RCC 7860 (cell line): Measurements from ENCODE around the gene AP2B1.

Experiments
- DNase-seq: peaks from one replicate; pipeline ENCODE4 v3.0.0-alpha.2; 2015; ENCODE audit warnings: low spot score
- FAIRE-seq: peaks from 2 replicates; lab custom pipeline; 2012; peaks lifted over from hg19 to GRCh38; lab: Jason Lieb, UNC

Gene AP2B1

GRCh38 chr17:35765086-35765710, 178.1 kb downstream of the AP2B1 start:
- DNase-seq (no peak), FAIRE-seq (no peak)

- DNase-seq = no peak
- no peak for FAIRE-seq
These were observed 178.8 kb downstream of the AP2B1 start for GRCh38 chr17:35765756-35766488.

- DNase-seq (no peak), FAIRE-seq (no peak)
These were observed 179.4 kb downstream of the AP2B1 start for GRCh38 chr17:35766489-35766877.

- no peak for DNase-seq
- no peak for FAIRE-seq
These were observed 179.9 kb downstream of the AP2B1 start for GRCh38 chr17:35766903-35767510.

DNA sequence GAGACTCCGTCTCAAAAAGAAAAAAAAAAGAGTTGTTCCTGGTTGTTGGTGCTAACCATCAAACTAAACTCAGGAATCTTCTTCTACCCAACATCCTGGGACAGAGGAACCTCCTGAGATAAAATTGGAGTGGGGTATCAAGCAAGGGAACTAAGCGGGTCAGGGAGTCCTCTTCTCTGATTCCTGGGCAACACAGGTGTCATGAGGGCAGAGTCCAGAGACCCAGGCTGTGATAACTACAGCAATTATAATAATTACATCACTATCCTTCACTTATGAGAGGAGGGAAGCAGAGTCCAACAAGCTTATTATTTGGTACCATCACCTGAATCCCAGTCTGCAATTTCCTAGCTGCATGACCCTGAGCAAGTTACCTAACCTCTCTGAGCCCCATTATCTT, 181.7 kb downstream of the AP2B1 start:
- no peak for FAIRE-seq
- no peak for DNase-seq

DNA sequence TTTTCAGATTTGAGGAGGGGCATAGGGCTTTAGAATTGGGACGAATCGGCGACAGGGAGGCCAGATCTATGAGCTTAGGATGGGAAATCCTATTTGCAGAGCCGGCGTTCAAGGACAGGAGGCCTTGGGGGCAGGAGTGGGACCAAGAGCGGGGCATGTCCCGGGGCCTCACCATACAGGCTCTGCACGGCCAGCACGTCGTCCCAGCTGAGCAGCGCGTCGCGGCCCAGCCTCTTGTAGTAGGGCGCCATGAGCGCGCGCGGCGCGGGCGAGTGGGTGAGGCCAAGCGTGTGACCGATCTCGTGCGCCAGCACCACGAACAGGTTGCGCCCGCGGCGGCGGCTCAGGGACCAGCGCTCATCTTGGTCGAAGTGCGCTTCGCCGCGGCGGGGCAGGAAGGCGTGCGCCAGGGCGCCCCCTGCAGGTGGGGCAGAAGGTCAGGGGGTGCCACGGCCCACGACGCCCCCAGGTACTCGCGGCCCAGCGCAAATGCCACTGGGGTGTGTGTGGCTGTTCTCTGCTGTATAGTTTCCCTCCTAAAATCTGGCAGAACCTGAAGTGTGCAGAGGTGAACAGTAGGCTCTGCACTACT, 182.9 kb downstream of the AP2B1 start:
- DNase-seq (no peak), FAIRE-seq (no peak)

DNA sequence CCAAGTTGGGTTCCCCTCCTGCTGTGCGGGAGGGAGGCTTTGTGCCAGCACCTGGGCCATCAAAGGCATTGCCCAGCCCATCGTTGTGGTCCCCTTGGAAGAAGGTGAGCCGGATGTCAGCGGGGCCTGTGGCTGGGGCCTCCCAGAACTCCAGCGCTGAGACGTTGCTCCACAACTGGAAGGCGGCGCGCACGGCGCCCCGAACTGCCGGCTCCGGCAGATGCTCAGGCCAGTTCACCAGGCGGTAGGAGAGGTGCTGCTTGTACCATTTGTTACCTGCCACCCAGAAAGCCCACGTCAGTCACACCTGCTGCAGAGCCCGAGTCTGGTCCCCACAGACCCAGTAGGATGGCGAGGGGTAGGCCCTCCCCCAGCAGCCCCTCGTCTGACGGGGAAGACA, 186.0 kb downstream of the AP2B1 start:
- FAIRE-seq (no peak), DNase-seq (no peak)

DNA sequence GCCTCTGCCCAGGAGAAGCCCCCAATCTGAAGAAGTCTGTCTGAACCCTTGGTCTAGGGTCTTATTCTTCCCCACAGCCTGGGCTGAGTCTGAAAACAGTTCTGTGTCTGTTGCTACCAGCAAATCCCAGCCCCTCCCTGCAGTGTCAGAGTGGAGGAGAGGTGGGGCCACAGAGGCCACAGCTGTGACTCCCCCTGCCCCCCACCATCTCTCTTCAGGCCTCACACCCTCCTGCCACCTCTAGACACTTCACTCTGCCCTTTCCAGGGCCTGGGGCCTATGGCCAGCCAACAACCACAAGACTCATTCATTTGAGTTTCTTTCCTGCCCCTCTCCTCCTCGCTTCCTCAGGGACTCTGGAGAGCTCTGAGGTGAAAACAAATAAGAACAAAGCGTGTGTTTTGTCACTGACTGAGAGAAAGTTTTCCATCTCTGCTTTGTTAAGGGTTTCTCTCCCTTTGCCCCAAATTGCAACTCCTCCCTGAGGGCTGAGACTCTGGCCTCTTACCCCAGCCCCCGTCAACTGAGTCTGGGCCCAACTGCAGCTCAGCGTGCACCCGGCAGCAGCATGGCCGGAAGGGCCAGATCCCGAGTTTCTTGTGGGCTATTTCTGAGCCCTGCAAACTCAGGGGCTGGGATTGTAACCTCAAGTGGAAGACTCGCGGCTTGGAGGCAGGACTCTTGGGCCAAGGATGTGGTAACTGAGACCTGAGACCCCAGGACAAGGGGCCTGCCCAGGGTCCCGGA, 186.7 kb downstream of the AP2B1 start:
- no peak for FAIRE-seq
- no peak for DNase-seq

DNA sequence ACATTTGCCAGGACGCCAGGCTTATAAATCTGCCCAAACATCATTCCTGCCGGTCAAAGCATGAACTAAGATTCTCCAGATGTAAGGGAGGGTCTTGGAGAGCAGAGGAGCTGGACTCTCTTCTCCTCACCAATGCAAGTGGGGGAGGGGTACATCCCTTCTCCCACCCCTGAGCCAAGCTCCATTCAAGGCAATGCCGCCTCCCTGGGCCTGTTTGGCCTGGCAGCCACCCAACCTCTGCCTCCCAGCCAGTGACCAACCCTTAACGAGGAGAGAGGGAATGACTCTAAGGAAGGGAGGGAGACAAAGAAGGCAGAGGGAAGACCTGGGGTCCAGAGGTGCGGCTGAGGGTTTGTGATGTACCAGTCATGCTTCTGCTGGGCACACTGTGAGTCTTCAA, 187.4 kb downstream of the AP2B1 start:
- DNase-seq = no peak
- FAIRE-seq = no peak

DNA sequence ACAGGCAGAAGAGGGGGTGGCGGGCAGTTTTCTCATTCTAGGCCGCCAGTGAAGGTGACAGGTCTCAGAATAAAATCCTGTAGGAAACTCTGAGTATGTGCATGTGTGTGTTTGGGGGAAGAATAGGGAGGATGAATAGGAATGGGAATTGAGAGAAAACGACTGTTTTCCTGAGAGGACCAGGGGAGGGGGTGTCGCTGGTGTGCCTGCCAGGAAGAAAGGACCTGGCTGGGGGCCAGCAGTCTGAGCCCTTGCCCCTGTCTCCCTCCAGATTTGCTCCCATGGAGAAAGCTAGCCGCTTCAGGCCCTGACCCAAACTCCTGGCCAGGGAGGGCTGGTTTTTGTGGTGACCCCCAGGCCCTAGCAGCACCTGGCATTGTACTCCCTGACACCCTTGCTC, 187.9 kb downstream of the AP2B1 start:
- FAIRE-seq (no peak), DNase-seq (no peak)

GRCh38 chr17:35775583-35775982, 188.5 kb downstream of the AP2B1 start:
- DNase-seq = no peak
- FAIRE-seq = no peak
